Naive B cell (primary cell): ENCODE measurements around the gene SLC39A13. TPM values are rescaled to one million over a fixed set of nuclear protein-coding genes. Genes with fewer than 3 reads are reported as not detected.

Experiments
- ATAC-seq, 2 donors: fragments of 150-1000 bp; cut with Tn5 transposase; 2 replicates each; pipeline ENCODE4 v1.10.0; 2021; ENCODE audit warnings: low read depth in 2 of 2, mild to moderate bottlenecking in 2 of 2, moderate library complexity in 2 of 2
- DNase-seq: peaks from one replicate; pipeline ENCODE4 v3.0.0; 2022
- H3K27ac Mint-ChIP-seq, 6 donors: one replicate each; pipeline ENCODE4 v1.8.0; 2020 to 2022; ENCODE audit warnings: mild to moderate bottlenecking in 6 of 6, mixed read lengths in 6 of 6, moderate library complexity in 5 of 6, inconsistent platforms in 2 of 6
- H3K27me3 Mint-ChIP-seq, 3 donors: one replicate each; pipeline ENCODE4 v1.8.0; 2021 to 2022; ENCODE audit warnings: mixed read lengths in 3 of 3, mild to moderate bottlenecking in 1 of 3
- H3K36me3 Mint-ChIP-seq, 2 donors: one replicate each; pipeline ENCODE4 v1.8.0; 2020 to 2022; ENCODE audit warnings: mixed read lengths in 2 of 2, inconsistent platforms in 1 of 2, mild to moderate bottlenecking in 1 of 2
- H3K4me1 Mint-ChIP-seq, 3 donors: one replicate each; pipeline ENCODE4 v1.8.0; 2020 to 2022; ENCODE audit warnings: mixed read lengths in 3 of 3, inconsistent platforms in 1 of 3, mild to moderate bottlenecking in 1 of 3, moderate library complexity in 1 of 3
- H3K4me3 Mint-ChIP-seq, 8 donors: one replicate each; pipeline ENCODE4 v1.8.0; 2020 to 2022; ENCODE audit warnings: mild to moderate bottlenecking in 8 of 8, mixed read lengths in 8 of 8, moderate library complexity in 8 of 8, inconsistent platforms in 2 of 8
- H3K9me3 Mint-ChIP-seq, 7 donors: one replicate each; pipeline ENCODE4 v1.8.0; 2020 to 2022; ENCODE audit warnings: mixed read lengths in 7 of 7, mild to moderate bottlenecking in 5 of 7, inconsistent platforms in 2 of 7, moderate library complexity in 1 of 7
- polyA plus RNA-seq, 6 donors: library from polyadenylated mRNA; unstranded; fragments of 300-500 nt; fragmentation: Illumina TruSeq; gene quantifications; one replicate each; pipeline ENCODE4 v1.2.3, GENCODE V29; 2021; ENCODE audit warnings: low read depth in 6 of 6

SLC39A13 gene
- polyA plus RNA-seq, 6 donors from 2014 or later: 7.5 to 21.9 (median 17.2) TPM

- Mint-ChIP-seq H3K4me1 (peaks cover 43 to 54% (median 52%) of the 10 kb centered on the region in 3 donors), H3K27me3 (no peaks in the 10 kb centered on the region), H3K36me3 (peaks cover 0 to 11% of the 10 kb centered on the region in 2 donors), H3K9me3 (no peaks in the 10 kb centered on the region), H3K27ac (peak overlapping the region in 5 of 6 donors; percentile 58 to 100 (median 73)), H3K4me3 (peak overlapping the region in 1 of 8 donors; percentile 96)
- no peak for ATAC-seq
- DNase-seq: no peak
These were observed 32.3 kb upstream of the SLC39A13 start for GRCh38 chr11:47376107-47376524.

GRCh38 chr11:47376525-47377371 lies 31.6 kb upstream of the SLC39A13 start:
- peak overlapping the region in 3 of 6 donors; percentile 59 to 100 (median 84) for H3K27ac Mint-ChIP-seq
- ATAC-seq (peak; percentile 12 to 15), DNase-seq (no peak)
- H3K27me3 Mint-ChIP-seq: no peaks in the 10 kb centered on the region
- H3K36me3 Mint-ChIP-seq: peaks cover 0 to 10% of the 10 kb centered on the region in 2 donors
- H3K4me1 Mint-ChIP-seq: peaks cover 41 to 51% (median 51%) of the 10 kb centered on the region in 3 donors
- peak overlapping the region in 1 of 8 donors; percentile 96 for H3K4me3 Mint-ChIP-seq
- H3K9me3 Mint-ChIP-seq: no peaks in the 10 kb centered on the region

DNA sequence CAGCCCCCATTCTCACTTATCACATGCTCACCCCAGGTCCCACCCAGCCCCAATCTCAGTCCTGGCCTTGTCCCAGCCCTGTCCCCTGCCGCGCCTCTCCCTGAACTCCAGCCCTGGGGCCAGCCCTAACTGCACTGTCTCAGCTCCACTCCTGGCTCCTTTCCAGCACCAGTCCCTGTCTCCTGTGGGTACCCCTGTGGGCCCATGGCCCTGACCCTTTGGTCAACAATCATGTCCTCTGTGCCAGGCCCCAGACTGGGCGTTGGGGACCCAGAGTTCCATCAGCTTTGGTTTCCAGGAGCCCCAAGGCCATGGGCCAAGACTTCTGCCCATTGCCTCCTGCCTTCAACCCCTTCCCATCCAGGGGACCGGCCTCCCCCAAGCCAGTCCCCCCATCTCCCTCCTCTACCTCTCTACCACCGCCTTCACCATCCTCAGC lies 30.8 kb upstream of the SLC39A13 start:
- Mint-ChIP-seq H3K36me3 (peaks cover 0 to 2% of the 10 kb centered on the region in 2 donors), H3K27me3 (no peaks in the 10 kb centered on the region), H3K4me3 (peak overlapping the region in 1 of 8 donors; percentile 96), H3K4me1 (peaks cover 34 to 47% (median 44%) of the 10 kb centered on the region in 3 donors), H3K9me3 (no peaks in the 10 kb centered on the region), H3K27ac (peak overlapping the region in 2 of 6 donors; percentile 96 to 100)
- DNase-seq (no peak), ATAC-seq (no peak)

DNA sequence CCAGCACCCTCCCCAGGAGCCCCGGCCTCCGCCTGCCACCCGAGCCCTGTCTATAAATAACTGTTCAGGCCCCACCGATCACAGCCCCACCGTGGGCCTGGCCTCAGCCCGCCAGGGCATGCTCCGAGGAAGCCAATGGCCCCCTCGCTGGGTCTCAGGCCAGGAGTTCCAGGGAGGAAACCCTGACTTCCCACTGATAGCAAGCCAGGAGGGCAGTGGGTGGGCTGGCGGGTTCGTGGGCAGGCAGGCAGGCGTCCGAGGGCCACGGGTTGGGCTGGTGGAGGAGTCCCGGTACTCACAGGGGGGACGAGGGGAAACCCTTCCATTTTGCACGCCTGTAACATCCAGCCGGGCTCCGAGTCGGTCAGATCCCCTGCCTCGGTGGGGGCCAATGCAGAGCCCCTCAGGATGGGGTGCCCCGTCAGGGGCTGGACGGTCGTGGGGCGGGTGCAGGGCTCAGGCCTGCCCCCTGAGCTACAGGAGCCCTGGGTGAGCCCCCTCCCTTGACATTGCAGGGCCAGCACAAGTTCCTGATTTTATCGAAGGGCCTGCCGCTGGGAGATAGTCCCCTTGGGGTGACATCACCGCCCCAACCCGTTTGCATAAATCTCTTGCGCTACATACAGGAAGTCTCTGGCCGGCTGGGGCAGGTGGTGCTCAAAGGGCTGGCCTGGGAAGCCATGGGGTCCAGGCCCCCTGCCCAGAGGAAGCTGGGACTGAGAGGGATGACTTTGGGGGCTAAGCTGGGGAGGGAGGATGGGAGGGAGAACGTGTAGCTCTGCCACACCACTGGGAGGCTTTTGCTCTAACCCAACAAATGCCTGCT lies 30.2 kb upstream of the SLC39A13 start, which contains the start of gene SPI1:
TSS of gene SPI1 (minus strand) at position 538 of the 826 bp plus-strand sequence. CDS start at position 344, 194 bp downstream.
- peak within 1 kb of the TSS in 1 of 8 donors; percentile 96 for H3K4me3 Mint-ChIP-seq
- H3K9me3 Mint-ChIP-seq: no peaks in the 10 kb centered on the region
- H3K27me3 Mint-ChIP-seq: no peaks in the 10 kb centered on the region
- peaks cover 33 to 45% (median 44%) of the 10 kb centered on the region in 3 donors for H3K4me1 Mint-ChIP-seq
- peak within 1 kb of the TSS in 2 of 6 donors; percentile 96 to 100 for H3K27ac Mint-ChIP-seq
- ATAC-seq (peak; percentile 91 to 93), DNase-seq (peak; percentile 83)
- no peaks in the 10 kb centered on the region for H3K36me3 Mint-ChIP-seq

DNA sequence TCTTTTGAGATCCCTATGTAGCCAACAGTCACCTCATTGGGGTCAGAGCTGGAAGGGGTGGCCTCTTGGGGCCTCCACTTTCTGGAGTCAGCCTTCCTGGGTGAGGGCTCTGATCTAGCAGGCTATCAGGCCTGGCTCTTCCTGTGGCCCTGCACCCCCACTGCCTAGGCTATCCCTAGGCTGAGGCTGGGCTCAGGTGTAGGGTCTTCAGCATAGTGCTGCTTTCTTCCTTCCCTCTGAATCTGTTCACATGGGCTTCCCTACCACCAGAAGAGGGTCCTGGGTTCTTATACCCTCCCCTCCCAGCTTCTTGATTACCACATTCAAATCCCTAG lies 29.6 kb upstream of the SLC39A13 start:
- Mint-ChIP-seq H3K4me3 (peak overlapping the region in 1 of 8 donors; percentile 96), H3K27ac (peak overlapping the region in 1 of 6 donors; percentile 100), H3K4me1 (peaks cover 36 to 45% (median 42%) of the 10 kb centered on the region in 3 donors), H3K36me3 (no peaks in the 10 kb centered on the region), H3K9me3 (no peaks in the 10 kb centered on the region), H3K27me3 (no peaks in the 10 kb centered on the region)
- ATAC-seq (no peak), DNase-seq (no peak)

GRCh38 chr11:47379317-47379716 lies 29.1 kb upstream of the SLC39A13 start:
- no peak for DNase-seq
- Mint-ChIP-seq H3K36me3 (no peaks in the 10 kb centered on the region), H3K4me3 (no peak overlapping the region), H3K27ac (no peak overlapping the region), H3K4me1 (peaks cover 36 to 40% (median 37%) of the 10 kb centered on the region in 3 donors), H3K27me3 (no peaks in the 10 kb centered on the region), H3K9me3 (no peaks in the 10 kb centered on the region)
- no peak for ATAC-seq

GRCh38 chr11:47380078-47380477 lies 28.3 kb upstream of the SLC39A13 start:
- no peaks in the 10 kb centered on the region for H3K9me3 Mint-ChIP-seq
- no peak for DNase-seq
- H3K4me3 Mint-ChIP-seq: no peak overlapping the region
- H3K27me3 Mint-ChIP-seq: no peaks in the 10 kb centered on the region
- no peaks in the 10 kb centered on the region for H3K36me3 Mint-ChIP-seq
- H3K27ac Mint-ChIP-seq: no peak overlapping the region
- ATAC-seq: no peak
- peaks cover 29 to 34% (median 32%) of the 10 kb centered on the region in 3 donors for H3K4me1 Mint-ChIP-seq

DNA sequence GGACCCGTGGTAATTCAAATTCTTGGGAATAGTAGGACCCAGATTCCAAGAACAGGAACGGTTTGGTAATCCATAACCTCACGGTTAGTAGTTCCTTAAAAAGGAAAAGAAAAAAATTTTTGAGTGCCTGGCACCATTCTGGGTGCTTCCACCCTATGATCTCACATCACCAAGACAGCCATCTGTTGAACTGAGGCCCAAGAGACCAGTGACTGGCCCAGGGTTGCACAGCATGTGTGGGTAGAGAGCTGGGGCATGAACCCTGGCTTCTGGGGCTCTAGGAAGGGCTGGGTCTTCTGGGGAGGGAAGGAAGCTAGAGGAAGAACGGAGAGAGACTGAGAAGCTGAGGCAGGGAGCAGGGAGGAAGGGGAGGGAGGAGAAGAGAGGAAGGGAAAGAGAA lies 25.3 kb upstream of the SLC39A13 start:
- Mint-ChIP-seq H3K27me3 (no peaks in the 10 kb centered on the region), H3K9me3 (no peaks in the 10 kb centered on the region), H3K36me3 (no peaks in the 10 kb centered on the region), H3K27ac (peak overlapping the region in 1 of 6 donors; percentile 81), H3K4me3 (no peak overlapping the region), H3K4me1 (peaks cover 10 to 14% (median 11%) of the 10 kb centered on the region in 3 donors)
- DNase-seq (no peak), ATAC-seq (no peak)

DNA sequence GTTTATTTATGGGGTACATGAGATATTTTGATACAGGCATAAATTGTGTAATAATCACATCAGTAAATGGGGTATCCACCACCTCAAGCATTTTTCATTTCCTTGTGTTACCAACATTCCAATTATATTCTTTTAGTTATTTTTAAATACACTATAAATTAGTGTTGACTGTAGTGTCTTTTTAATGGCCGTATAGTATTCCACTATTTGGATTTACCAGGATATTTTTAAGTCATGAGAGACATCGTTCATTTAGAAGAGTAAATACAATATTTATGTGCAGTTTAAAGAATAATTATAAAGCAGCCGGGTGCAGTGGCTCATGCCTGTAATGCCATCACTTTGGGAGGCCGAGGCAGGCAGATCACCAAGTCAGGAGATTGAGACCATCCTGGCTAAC lies 23.9 kb upstream of the SLC39A13 start:
- DNase-seq (no peak), ATAC-seq (no peak)
- Mint-ChIP-seq H3K27ac (no peak overlapping the region), H3K4me1 (peaks cover 8 to 24% (median 15%) of the 10 kb centered on the region in 3 donors), H3K27me3 (no peaks in the 10 kb centered on the region), H3K36me3 (no peaks in the 10 kb centered on the region), H3K4me3 (no peak overlapping the region), H3K9me3 (no peaks in the 10 kb centered on the region)

DNA sequence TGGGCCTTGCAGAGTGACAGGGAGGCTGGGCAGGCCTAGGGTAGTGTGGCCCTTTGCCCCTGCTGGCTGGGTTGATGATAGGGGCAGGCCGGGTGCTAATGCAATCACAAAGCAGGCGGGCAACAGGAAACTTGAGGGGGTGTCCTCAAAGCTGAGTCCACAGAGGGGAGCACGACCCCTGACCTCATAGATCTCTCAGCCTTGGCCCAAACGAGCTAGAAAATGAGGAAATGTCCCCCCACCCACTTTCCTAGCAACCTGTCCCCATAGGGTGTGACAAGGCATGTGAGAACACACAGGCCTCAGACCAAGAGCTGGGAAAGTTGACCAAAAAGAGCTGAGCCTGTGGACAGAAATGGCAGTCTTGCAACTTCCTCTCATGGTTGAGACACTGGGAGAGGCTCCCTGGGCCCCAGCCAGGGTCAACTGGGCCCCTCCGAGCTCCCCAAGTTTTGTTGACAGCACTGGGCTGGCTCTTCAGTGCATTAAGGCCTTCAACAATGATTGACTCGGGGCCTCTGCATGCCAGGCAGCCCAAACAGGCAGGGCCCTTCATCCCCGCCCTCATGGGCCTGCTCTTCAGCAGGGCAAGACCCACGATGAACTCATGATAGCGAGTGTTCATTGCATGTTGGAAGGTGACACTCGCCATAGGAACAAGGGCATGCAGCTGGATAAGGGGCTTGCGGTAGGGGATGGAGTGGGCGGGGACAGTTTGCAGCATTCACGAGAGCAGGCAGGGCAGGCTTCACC lies 20.3 kb upstream of the SLC39A13 start:
- H3K27me3 Mint-ChIP-seq: no peaks in the 10 kb centered on the region
- no peak for ATAC-seq
- no peaks in the 10 kb centered on the region for H3K36me3 Mint-ChIP-seq
- no peak for DNase-seq
- H3K4me1 Mint-ChIP-seq: peaks cover 23 to 41% (median 37%) of the 10 kb centered on the region in 3 donors
- no peaks in the 10 kb centered on the region for H3K9me3 Mint-ChIP-seq
- H3K27ac Mint-ChIP-seq: peak overlapping the region in 3 of 6 donors; percentile 41 to 54 (median 47)
- peak overlapping the region in 1 of 8 donors; percentile 2 for H3K4me3 Mint-ChIP-seq

DNA sequence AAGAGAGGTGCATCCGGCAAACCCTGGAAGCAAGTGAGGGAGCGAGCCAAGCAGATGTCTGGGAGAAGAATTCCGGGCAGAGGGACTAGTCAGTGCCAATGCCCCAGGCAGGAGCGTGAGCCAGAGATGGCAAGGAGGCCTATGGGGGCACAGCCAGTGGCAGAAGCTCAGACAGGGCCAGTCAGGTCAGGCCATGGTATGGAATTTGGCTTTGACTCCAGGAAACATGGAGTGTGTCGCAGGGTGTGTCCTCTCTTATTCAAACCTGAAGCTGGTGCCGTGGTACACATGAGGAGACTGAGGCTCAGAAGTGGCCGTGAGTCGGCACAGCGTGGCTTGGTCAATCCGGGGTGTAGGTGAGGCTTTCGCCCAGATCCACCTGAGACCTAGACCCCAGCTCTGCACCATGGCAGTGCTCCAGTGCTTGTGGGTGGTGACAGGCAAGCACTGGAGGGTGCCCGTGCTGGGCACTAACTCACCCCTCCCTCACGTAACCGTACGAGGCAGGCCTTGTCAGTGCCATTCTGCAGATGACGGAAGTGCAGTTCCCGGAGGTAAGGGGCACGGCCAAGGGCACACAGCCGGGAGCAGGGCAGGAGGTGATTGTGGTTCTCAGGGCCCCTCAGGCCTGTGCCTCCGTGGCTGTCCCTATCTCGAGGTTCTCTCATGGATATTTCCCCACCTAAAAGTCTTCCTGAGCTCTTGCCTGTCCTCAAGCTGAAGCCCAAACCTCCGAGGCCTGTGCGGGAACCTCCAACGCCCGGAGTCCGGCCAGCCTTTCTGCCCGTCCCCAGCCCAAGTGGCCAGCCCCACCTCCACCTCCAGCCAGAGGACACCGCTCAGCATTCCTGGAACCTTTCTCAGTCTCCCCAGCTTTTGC lies 19.5 kb upstream of the SLC39A13 start:
- Mint-ChIP-seq H3K27me3 (no peaks in the 10 kb centered on the region), H3K27ac (peak overlapping the region in 2 of 6 donors; percentile 52 to 81), H3K9me3 (no peaks in the 10 kb centered on the region), H3K4me1 (peaks cover 25 to 46% (median 45%) of the 10 kb centered on the region in 3 donors), H3K4me3 (no peak overlapping the region), H3K36me3 (no peaks in the 10 kb centered on the region)
- DNase-seq (no peak), ATAC-seq (no peak)
